Stimulated activated CD8-positive, alpha-beta memory T cell treated with anti-CD3 and anti-CD28 coated beads, Interleukin-12 subunit alpha, Interleukin-12 subunit beta, amount 100 ng/mL, for 1 hour (primary cell): Measurements from ENCODE around the gene TMEM273.

ENCODE experiments used
- DNase-seq: peaks from one replicate; pipeline ENCODE4 v3.0.0-alpha.2; 2020; ENCODE audit warnings: low read depth

The TMEM273 gene

DNA sequence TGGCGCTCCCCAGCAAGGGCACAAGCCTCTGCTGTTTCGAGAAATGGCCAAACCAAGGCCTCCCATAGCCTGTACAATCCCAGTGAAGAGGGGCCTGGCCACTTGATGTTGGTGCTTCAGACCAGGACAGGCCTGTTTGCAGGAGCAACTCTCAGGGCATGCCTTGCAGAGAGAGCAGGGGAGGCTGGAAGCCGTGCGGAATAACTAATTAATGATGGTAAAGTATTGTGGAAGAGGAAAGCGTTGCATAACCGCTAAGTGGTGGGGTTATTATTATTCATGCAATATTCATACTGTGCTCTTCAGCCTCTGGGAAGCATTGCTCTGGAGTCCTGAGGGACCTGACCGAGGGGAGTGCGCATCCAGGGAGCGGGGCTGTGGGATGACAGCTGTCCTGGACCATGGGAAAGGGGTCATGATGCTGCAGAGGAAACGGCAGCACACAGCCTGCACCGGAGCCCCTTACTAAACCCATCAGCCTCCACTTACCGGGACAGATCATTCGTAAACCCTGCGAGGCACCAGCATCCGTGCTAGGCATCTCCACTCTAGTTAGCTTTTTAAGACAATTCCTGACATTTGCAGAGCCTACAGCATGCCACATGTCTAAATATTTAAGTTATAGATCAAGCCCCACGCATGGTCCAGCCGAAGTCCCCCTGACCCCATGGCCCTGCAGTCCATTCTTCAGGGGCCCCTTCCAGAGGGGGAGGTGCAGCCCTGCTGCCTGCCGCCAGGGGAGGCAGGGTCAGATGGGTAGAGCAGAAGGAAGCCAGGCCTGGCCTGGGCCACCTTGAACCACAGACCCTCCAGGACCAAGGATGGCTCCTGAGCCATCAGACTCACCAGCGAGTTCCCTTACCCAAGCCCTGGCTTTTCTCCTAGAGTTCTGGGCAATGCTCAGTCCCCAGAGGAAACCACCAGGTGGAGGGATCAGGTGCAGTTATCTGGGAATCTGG lies 11.6 kb downstream of the TMEM273 start:
- DNase-seq = no peak

DNA sequence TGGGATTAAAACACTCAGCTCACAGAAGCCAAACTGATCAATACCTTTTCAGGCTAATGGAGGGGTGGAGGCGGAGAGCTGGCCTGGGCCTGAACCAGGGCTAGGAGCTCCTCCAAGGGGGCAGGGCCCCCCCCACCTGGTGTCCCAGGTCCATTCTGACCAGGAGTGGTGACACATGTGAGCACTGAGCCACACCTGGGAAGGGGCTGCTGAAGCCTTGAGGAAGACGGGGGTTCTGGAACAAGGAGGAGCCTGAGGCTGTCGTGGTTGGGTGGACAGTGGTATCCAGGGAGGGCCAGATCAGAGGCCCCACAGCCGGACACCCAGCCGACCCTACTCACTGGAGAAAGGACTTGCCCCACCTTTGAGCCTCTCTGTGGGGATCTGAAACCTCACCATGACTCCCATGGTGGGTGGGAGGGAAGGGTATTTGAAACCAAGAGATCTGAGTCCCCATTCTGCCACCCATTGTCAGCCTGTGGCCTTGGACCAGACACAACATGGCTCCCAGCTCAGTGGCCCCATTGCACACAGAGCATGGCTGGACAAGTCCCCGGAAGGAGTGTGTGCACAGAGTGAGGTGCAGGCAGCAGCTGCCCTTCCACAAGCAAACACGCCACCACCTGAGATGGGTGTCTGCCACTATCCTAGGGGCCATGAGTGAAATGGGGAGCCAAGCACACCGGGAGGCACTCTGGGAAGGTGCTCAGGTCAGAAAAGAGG lies 12.4 kb downstream of the TMEM273 start:
- no peak for DNase-seq

DNA sequence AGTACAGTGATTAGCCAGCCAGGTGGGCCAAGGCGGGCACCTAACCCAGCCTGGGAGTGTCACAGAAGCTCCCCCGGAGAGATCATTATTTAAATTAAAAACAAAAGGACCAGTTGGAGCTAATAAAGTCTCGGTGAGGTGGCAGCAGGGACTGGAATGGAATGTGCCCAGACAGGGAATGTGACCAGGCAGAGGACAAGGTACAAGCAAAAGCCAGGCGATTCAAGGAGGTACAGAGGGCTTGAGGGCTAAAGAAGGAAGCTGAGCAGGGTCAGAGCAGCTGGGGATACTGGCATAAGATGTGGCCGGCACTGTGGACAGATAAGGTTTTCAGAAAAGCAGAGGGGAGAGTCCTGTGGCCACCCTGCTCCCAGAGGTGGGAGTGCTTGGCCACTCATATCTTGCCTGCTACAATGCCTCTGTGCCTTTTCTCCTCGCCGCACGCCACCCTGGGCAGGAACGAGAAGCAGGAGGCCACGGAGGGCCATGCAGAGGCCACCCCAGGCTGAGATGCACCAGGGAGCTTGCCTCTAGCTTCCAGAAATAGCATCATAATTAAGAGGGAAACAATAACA lies 13.2 kb downstream of the TMEM273 start:
- DNase-seq = no peak

DNA sequence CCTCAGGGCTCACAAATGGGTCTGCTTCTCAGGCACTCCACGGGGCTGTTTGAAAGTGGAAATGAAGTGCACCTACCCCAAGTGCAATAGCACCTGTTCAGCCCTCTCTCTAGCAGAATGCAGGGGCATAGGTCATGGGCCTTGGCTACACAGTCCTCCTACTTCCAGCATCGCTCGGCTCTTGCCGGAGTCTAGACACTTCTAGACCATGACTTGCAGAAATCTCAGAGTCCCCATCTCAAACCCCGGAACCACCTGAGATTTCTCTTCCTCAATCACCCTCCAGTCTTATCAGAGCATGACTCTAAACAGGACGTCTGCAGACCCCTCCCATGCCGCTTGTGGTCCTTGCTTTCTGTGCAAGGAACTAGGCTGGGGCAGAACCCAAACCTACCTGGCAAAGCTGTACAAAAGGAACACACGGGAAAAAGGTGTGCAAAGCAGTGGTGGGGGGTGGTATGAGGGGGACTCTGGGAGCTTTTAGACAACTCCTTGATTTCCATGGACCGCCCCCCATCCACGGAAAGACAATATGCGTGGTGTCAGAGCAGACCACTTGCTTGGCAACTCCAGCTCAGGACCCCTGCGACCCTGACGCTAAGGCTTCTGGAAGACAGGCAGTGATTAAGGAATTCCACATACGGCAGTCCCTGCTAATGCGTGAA lies 13.8 kb downstream of the TMEM273 start:
- DNase-seq = no peak

DNA sequence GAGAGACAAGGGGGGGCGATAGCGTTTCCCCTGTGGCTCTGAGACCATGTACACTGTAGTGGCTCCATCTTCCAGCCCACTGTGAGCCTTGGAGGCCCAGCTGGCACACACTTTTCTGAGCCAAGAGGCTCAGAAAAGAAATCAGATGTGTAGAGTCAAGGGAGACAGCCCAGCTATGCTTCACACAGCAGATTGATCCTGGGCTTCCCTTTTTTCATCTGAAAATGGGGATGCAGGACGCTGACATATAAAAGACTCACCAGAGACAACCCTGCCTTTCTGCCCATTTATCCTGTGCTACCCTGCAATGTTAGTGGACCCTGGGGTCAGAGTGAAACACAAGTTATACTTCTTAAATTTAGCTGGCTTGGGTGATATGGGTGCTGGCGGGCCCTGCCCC lies 14.3 kb downstream of the TMEM273 start:
- DNase-seq = no peak

DNA sequence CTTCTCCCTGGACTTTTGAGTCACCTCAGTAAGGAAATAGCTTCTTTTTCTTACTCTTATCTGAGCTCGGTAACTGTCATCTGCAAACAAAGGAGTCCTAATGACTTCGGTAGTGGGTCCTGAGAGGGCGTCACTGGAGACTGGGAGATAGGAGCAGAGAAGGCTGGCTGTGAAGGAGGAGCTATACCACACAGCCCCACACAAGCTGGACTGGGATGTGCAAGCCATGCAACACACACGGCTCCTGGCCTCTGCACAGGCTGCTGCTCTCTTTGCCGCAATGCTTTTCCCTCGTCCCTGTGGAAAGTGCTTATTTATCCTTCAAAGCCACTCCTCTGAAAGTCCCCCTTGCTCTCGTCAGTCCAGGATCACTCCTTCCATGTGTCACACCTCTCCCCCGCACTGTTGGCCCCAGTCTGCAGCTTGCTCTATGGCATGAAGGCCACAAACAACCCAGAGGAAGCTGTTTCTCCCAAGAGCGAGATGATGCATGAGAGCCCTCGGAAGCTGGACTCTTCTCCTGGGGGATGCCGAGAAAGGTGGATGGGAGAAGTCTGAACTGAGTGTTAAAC lies 14.9 kb downstream of the TMEM273 start:
- no peak for DNase-seq

DNA sequence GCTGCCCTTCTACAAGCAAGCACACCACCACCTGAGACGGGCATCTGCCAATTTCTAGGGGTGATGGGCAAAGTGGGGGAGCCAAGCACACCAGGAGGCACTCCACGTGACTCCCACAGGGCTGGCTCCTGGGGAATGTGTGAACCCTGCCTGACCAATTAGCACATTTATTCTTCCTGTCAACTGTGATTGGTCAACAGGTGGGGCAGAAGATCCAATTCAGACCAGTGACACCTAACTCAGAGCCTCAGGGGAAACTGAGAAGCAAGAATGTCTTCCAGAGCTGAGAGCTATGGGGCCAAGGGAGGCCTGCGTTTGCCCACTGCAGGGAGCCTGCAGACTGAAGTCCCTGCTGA lies 15.4 kb downstream of the TMEM273 start:
- DNase-seq = no peak

DNA sequence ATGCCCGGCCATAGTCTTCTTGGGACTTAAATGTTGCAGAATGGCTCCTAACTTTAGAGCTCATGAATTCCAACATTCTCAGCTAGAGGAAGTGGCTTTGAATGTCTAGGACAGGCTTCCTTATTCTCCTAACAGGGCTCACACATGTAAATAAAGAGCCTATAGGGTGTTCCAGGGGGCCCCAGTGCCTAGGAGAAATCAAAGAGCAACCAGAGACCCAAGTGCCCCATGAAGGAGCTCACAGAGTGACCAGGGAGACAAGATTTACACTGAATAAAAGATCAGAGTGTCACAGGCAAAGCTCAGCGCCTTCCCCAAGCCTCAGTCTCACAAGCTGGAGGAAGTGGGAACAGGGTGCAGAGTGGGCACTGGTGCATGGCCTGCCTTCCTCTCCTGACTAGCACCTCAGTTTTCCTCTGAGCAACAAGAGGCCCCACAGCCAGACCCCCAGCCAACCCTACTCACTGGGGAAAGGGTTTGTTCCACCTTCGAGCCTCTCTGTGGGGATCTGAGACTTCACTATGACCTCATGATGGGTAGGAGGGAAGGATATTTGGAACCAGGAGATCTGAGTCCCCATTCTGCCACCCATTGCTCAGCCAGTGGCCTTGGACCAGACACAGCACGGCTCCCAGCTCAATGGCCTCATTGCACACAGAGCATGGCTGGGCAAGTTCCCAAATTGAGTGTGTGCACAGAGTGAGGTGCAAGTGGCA lies 16.0 kb downstream of the TMEM273 start:
- no peak for DNase-seq

DNA sequence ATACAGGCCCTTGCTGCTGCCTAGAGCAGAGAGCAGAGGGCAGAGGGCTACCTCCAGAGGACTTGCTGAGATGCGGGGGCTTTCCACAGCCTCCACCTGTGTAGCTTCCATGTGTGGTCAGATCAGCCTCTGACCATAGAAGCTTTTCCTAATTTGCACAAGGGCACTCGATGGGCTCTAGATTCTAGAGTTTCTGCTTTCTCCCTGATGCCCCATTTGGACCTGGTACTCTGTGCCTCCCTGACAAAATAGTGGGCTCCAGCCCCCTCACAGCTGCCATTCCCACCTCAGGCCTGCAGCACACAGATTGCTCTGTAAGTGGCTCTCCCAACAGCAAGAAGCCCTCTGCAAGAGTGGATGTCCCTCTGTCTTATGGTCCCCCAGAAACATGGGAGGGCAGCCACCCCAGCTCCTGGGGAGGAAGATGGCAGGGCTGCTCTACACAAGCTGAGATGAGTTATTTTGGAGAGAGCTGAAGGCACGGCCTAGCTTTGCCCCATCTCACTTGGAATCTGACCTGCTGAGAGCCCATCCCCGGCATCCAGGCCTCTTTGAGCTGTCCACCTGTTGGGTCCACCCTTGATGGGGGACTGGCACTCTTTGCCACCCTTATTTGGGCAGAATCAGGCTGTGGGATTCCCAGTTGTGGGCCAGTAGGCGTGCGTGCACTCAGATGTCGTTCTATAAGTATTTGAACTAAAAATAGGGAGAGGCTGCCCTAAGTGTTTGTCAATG lies 16.7 kb downstream of the TMEM273 start:
- no peak for DNase-seq

DNA sequence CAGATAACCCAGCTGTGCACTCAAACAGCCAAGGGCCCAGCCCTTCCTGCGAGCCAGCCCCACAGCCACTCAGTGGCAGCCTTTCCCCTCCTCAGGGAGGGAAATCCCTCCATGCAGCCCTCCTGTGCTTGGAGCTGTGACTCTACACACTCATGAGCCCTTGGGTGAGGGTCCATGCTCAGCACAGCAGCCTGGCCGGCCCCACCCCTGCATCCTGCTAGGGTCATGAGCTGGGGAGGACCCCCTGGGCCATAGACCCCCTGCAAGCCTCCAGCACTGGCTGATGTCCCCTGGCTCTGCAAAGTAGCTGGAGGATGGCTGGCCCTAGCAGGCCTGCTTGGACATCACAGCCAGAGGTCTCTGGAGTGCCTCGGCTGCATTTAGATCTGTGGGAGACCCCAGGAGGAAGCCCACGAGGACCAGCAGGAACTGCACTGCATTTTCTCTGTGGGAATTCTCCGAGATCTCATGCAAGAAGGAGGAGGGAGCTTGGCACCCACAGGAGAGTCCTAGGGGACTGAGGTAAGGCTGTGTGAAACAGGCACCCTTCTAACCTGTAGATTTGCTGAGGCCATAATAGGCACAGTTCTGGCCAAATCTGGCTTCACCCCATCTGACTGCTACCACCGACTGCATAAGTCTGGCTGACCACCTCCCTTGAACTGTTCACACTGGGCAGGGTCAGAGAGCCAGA lies 17.4 kb downstream of the TMEM273 start:
- no peak for DNase-seq

DNA sequence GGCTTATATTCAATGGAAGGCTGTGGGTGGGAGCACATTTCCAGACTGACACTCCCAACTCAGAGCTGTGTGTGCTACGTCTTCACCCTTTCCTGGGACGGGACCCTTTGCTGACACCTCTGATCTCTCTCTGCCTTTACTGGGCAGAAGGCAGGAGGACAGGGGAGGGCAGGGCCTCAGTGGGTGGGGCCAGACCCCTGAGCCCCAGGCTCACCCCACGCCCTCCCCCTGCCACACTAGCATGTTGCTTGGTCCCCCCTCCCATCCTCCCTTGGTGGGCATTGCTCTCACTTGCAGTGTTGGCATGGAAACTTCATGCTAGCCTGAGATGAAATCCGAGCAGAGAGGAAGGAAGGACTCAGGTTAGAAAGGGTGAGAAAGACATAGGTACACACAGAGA lies 18.4 kb downstream of the TMEM273 start:
- no peak for DNase-seq

DNA sequence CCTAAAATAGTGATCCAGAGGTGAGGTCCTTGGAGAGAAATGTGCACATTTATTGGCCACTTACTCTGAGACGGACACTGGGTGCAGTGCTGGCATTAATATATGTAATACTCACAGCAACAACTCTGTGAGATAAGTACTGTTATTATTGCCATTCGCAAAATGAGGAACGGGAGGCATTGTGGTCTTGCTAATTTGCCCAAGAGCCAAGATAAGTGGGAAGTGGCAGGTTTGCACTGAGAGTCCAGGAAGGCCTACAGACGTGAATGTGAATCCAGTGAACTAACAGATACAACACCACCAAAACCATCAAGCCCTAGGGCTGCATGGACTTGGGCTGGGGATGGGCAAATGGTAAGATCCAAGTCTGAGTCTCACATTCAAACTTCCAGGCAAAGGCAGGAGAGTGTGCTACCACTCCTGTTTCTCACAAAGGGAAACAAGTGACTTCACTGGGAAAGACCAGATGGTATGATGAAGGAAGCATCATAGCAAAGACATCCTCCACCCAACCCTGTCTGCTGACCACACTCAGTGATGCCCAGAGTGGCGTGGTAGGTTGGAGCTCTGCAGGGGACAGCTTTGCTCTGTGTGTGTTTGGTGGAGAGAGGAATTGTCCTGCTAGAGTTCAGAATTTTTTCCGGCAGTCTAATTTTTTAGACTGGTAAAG lies 19.2 kb downstream of the TMEM273 start:
- no peak for DNase-seq

DNA sequence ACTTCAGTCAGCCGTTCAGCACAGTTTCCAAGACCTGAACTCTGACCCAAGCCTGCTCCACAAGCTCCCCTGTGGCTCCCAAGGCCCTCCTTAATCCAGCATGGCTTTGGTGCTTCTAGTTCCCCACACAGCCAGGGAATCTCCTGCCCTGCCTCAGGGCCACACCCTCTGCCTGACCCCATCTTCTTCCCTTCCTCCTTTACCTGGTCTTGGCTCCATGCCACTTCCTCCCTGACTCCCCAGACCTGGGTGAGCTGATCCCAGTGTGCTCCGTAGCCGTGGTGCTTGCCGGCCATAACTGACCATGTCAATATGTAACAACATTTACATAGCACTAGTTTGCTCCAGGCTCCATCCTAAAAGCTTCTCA lies 20.0 kb downstream of the TMEM273 start:
- DNase-seq = no peak

DNA sequence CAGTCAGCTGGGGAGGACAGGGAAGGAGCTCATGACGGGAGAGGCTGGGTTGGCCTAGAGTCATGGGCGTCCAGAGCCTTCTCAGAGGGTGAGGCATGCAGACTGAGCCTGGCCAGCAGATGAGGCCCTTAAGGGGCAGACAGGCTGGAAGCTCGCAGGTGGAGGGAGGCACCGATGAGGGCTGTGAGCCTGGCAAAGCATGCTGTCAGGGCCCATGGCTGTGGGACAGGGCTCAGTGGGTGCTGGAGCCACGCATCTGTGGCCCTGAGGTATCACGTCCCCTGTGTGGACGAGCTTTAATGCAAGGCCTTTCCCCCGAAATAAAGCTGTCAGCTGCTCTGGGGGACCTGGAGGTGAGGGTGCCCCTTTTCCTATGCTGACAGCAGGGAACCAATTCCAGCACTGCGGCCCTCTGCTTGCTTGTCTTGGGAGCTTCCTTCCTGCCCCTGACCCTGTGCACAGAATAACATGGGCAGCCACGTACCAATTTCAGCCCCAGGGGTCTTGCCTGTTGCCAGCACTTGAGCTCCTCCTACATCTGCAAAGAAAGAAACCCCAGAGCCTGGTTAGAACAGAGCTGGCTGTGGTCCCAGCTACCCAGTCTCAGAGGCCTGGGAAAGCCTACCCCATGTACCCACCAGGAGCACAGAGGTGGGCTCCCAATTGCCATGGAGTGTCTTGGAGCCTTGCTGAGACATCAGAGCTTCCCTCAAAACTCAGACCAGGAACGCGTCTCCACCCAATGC lies 20.6 kb downstream of the TMEM273 start:
- no peak for DNase-seq

DNA sequence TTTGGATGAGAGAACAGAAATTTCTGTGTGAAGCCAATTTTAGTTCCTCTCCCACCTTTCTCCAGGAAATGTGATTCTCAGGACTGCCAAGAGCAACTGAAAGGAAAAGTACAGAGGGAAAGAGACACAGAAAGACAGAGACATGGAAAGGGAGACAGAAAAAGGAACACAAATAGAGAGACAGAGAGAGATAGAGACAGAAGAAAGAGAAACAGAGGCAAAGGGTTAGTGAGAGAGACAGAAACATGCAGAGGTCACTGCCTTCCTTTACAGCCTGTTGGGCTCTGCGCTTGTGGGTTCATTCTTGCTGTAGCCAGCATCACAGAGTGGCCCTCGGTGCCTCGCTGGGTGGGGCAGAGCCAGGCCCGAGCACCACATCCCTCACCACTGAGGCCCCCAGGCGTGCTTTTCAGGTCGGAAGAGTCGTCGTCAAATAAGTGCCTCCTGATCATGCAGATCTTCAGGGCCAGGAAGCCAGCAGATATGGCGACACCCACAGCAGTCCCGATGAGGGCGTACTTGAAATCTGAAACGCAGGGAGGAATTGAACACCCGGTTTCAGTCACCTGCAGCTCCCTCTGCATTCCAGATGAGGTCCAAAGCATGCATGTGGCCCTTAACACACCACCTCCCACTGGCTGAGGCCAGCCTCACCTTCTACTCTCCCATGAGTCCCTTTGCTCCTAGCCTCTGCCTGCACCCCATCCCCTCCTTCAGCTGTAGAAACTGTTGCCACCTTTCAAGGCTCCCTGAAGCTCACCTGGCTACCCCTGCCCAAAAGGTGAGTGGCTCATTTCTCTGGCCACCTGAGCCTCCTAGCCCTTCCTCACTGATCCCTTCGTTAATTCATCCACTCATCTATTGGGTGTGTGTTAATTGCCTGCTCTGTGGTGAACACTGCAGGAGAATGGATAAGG lies 21.4 kb downstream of the TMEM273 start:
- no peak for DNase-seq

DNA sequence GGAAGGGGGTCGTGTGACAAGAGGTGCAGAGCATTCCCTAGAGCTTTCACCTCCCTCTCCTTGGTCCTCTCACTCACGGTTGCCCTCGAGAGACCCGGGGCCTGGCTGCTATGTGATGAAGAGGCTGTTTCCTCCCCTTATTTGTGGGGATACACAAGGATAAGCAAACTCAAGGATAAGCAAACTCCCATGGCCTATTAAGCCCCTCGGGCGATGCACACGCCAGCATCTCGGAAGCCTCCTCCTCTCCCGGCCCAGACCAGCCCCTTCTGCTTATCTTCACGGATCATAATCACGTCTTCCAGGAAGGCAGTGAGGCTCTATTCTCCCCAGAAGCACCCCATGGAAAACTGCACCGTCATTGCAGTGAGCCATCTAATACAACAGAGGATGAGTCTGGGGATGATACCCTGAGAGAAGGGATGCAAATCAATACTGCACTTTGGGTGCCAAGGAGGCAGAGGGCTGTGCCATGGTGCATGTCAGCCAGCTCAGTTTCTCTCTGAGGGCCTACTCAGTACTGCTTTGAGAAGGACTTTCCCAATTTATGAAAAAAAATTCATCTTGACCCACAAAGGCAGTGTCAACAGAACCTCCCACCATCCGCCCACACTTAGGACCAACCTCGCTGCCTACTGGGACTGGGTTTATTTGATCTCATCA lies 22.2 kb downstream of the TMEM273 start:
- no peak for DNase-seq

DNA sequence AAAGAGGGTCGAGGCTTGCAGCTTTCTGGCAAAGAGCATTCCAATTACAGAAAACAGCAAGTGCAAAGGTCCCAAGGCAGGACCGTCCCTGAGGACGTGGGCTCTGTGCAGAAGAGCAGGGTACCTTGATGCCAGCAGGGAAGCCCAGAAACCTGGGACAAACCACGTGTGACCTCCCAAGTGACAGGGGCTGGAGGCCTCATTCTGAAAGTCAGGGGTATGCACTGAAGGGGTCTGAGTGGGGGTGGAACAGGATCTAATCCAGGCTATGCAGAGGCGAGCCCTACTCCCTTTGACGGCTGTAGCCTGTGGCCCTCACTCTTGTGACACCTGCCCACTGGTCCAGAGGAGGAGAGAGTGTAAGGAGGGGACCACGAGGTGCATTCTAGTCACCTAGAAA lies 22.9 kb downstream of the TMEM273 start:
- no peak for DNase-seq
